GM12891 (cell line): ENCODE measurements around the gene GIT2.

ENCODE experiments used
- DNase-seq: peaks from one replicate; pipeline ENCODE4 v3.0.0; 2011; ENCODE audit warnings: low spot score; ENCODE audit not compliant: insufficient read length
- FAIRE-seq: peaks from 2 replicates; lab custom pipeline; 2011; peaks lifted over from hg19 to GRCh38; lab: Jason Lieb, UNC
- PAX5 ChIP-seq: IDR thresholded peaks from 2 replicates; pipeline ENCODE4 v1.6.1; 2011; ENCODE audit warnings: low read length, moderate library complexity, mild to moderate bottlenecking; ENCODE audit not compliant: insufficient read depth, severe bottlenecking
- POLR2A ChIP-seq: IDR thresholded peaks from 2 replicates; pipeline ENCODE4 v1.6.1; 2011; ENCODE audit warnings: low read depth, low read length, control low read depth
- POLR2AphosphoS5 ChIP-seq: IDR thresholded peaks from 2 replicates; pipeline ENCODE4 v1.6.1; 2011; ENCODE audit warnings: low read depth, low read length, control low read depth
- POU2F2 ChIP-seq: IDR thresholded peaks from 2 replicates; pipeline ENCODE4 v1.6.1; 2011; ENCODE audit warnings: low read depth, mild to moderate bottlenecking, control low read depth, low read length, moderate library complexity
- SPI1 ChIP-seq: IDR thresholded peaks from 2 replicates; pipeline ENCODE4 v1.6.1; 2011; ENCODE audit warnings: low read depth, low read length, control low read depth
- TAF1 ChIP-seq: IDR thresholded peaks from 2 replicates; pipeline ENCODE4 v1.6.1; 2011; ENCODE audit warnings: low read depth, low read length, control low read depth

The GIT2 gene

GRCh38 chr12:109915171-109916040 is 80.8 kb downstream of the GIT2 start:
- TF ChIP-seq POLR2AphosphoS5 (no peak), PAX5 (no peak), POLR2A (no peak), POU2F2 (no peak), TAF1 (no peak), SPI1 (no peak)
- no peak for DNase-seq
- FAIRE-seq, result no peak

GRCh38 chr12:109914461-109914860 is 81.7 kb downstream of the GIT2 start:
- TF ChIP-seq POLR2AphosphoS5, result no peak
- DNase-seq, result no peak
- no peak for FAIRE-seq

- no peak for FAIRE-seq
- DNase-seq, result no peak
- TF ChIP-seq TAF1 (no peak), PAX5 (no peak), POLR2A (no peak), SPI1 (no peak), POLR2AphosphoS5 (no peak), POU2F2 (no peak)
Observed at GRCh38 chr12:109912855-109913321, 83.3 kb downstream of the GIT2 start.

- peak; percentile 50 for DNase-seq
- FAIRE-seq, result no peak
- TF ChIP-seq POU2F2, result no peak
- TF ChIP-seq TAF1, result no peak
- no peak for TF ChIP-seq POLR2A
- no peak for TF ChIP-seq SPI1
- no peak for TF ChIP-seq POLR2AphosphoS5
- TF ChIP-seq PAX5, result no peak
Observed at GRCh38 chr12:109910969-109911348, 85.2 kb downstream of the GIT2 start.

- FAIRE-seq (no peak), DNase-seq (no peak)
- TF ChIP-seq POLR2AphosphoS5 (no peak), TAF1 (no peak), POLR2A (no peak)
Observed at GRCh38 chr12:109910254-109910968, 85.8 kb downstream of the GIT2 start.

GRCh38 chr12:109905301-109905700 is 90.9 kb downstream of the GIT2 start:
- FAIRE-seq (no peak), DNase-seq (no peak)
- TF ChIP-seq PAX5 (no peak), POLR2AphosphoS5 (no peak)

- TF ChIP-seq POU2F2 (no peak), POLR2AphosphoS5 (no peak), PAX5 (no peak), SPI1 (no peak), POLR2A (no peak), TAF1 (no peak)
- no peak for FAIRE-seq
- DNase-seq, result no peak
Observed at GRCh38 chr12:109902891-109903418, 93.2 kb downstream of the GIT2 start.

GRCh38 chr12:109900752-109901580 is 95.2 kb downstream of the GIT2 start:
- TF ChIP-seq POLR2A (no peak), TAF1 (no peak), SPI1 (no peak), POU2F2 (no peak), PAX5 (no peak), POLR2AphosphoS5 (no peak)
- FAIRE-seq, result peak; percentile 64
- no peak for DNase-seq
